ENCODE data around the gene ANKRD34A. TPM values are rescaled to one million over a fixed set of nuclear protein-coding genes. Genes with fewer than 3 reads are reported as not detected.

ANKRD34A gene
- total and polyA plus RNA-seq, 2 experiments from 2014 or later: 0.76 to 0.90 TPM

DNA sequence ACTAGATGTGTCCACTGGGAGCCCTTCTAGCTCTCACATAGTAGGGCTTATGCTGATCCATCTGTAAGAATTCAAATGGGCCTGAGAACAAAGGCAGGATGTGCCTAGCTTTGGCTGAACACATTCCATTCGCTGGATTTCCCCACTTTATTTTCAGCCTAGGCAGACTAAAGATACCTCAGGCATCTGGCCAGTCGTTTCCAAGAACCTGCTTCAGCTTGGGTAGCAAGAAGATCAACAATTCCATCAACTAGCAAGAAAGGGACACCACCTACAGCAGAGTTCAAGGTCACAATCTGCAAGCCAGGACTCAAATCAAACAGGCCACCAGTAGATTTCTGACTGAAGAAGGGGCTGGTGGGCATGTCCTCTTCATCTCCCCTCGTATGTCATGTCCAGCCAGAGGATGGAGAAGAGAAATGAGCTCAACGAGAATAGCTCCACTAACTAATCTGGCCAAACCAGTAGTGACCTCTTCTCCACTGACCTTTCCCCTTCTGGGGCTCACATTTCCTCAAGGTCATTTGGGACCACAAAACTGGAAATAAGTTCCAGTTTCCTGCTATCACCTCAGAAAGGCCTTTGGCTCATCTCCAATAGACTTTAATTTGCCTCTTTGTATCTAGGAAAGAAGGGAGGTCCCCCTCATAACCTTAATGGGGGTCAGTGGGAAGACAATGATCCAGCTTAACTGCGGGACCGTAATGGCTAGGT lies 17.8 kb upstream of the ANKRD34A start:
- Histone ChIP-seq H4K20me1 (ENCODE audit: insufficient read depth, poor library complexity, severe bottlenecking) (no peaks in the 10 kb centered on the region), H3K79me2 (no peaks in the 10 kb centered on the region), H3K9me3 (ENCODE audit: low read depth) (no peaks in the 10 kb centered on the region), H3K4me1 (ENCODE audit: insufficient read depth) (peaks cover 21% of the 10 kb centered on the region), H3K4me2 (no peak overlapping the region), H2AFZ (no peak overlapping the region), H3K27me3 (no peaks in the 10 kb centered on the region), H3K9me2 (replicated peaks; ENCODE audit: insufficient read depth) (no peaks in the 10 kb centered on the region), H3K36me3 (replicated peaks; ENCODE audit: insufficient read depth, low read depth) (no peaks in the 10 kb centered on the region), H3K27ac (no peak overlapping the region), H3K4me3 (no peak overlapping the region)
- TF ChIP-seq, protein P1, sequence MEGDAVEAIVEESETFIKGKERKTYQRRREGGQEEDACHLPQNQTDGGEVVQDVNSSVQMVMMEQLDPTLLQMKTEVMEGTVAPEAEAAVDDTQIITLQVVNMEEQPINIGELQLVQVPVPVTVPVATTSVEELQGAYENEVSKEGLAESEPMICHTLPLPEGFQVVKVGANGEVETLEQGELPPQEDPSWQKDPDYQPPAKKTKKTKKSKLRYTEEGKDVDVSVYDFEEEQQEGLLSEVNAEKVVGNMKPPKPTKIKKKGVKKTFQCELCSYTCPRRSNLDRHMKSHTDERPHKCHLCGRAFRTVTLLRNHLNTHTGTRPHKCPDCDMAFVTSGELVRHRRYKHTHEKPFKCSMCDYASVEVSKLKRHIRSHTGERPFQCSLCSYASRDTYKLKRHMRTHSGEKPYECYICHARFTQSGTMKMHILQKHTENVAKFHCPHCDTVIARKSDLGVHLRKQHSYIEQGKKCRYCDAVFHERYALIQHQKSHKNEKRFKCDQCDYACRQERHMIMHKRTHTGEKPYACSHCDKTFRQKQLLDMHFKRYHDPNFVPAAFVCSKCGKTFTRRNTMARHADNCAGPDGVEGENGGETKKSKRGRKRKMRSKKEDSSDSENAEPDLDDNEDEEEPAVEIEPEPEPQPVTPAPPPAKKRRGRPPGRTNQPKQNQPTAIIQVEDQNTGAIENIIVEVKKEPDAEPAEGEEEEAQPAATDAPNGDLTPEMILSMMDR (IDR thresholded peaks at IDR 0.05; ENCODE audit: poor library complexity): no peak
- TF ChIP-seq EZH2 (IDR thresholded peaks at IDR 0.05; ENCODE audit: borderline replicate concordance) (no peak), EZH2phosphoT487 (IDR thresholded peaks at IDR 0.05; ENCODE audit: low read depth, severe bottlenecking, unreplicated experiment) (no peak)
- WGBS (ENCODE audit: low lambda C conversion rate, missing lambda C conversion rate): 85% methylated on average over 6 of the region's 6 CpGs
- DNase-seq (ENCODE audit: low spot score): no peak

GRCh38 chr1:145980457-145980994 lies 16.2 kb upstream of the ANKRD34A start:
- no peaks in the 10 kb centered on the region for H3K9me2 ChIP-seq (replicated peaks; ENCODE audit: insufficient read depth)
- 100% methylated on average over 1 of the region's 1 CpG for WGBS (ENCODE audit: low lambda C conversion rate, missing lambda C conversion rate)
- H3K4me3 ChIP-seq: no peak overlapping the region
- H3K4me1 ChIP-seq (ENCODE audit: insufficient read depth): peaks cover 21% of the 10 kb centered on the region
- H3K79me2 ChIP-seq: no peaks in the 10 kb centered on the region
- DNase-seq (ENCODE audit: low spot score): no peak
- peak overlapping the region; percentile 52 for H3K4me2 ChIP-seq
- no peak overlapping the region for H2AFZ ChIP-seq
- no peaks in the 10 kb centered on the region for H3K36me3 ChIP-seq (replicated peaks; ENCODE audit: insufficient read depth, low read depth)
- peak overlapping the region; percentile 90 for H3K27ac ChIP-seq
- H3K27me3 ChIP-seq: no peaks in the 10 kb centered on the region
- TF ChIP-seq EZH2phosphoT487 (IDR thresholded peaks at IDR 0.05; ENCODE audit: low read depth, severe bottlenecking, unreplicated experiment): no peak
- TF ChIP-seq EZH2 (IDR thresholded peaks at IDR 0.05; ENCODE audit: borderline replicate concordance): no peak
- TF ChIP-seq, protein P1 (IDR thresholded peaks at IDR 0.05; ENCODE audit: poor library complexity): no peak
- H4K20me1 ChIP-seq (ENCODE audit: insufficient read depth, poor library complexity, severe bottlenecking): no peaks in the 10 kb centered on the region
- H3K9me3 ChIP-seq (ENCODE audit: low read depth): no peaks in the 10 kb centered on the region

GRCh38 chr1:145979746-145980456 lies 15.5 kb upstream of the ANKRD34A start:
- Histone ChIP-seq H4K20me1 (ENCODE audit: insufficient read depth, poor library complexity, severe bottlenecking) (no peaks in the 10 kb centered on the region), H3K27me3 (no peaks in the 10 kb centered on the region), H3K4me3 (no peak overlapping the region), H3K9me2 (replicated peaks; ENCODE audit: insufficient read depth) (no peaks in the 10 kb centered on the region), H3K27ac (peak overlapping the region; percentile 90), H2AFZ (no peak overlapping the region), H3K9me3 (ENCODE audit: low read depth) (no peaks in the 10 kb centered on the region), H3K79me2 (no peaks in the 10 kb centered on the region), H3K4me2 (peak overlapping the region; percentile 52), H3K36me3 (replicated peaks; ENCODE audit: insufficient read depth, low read depth) (no peaks in the 10 kb centered on the region), H3K4me1 (ENCODE audit: insufficient read depth) (peaks cover 21% of the 10 kb centered on the region)
- no peak for DNase-seq (ENCODE audit: low spot score)
- TF ChIP-seq, protein P1 (IDR thresholded peaks at IDR 0.05; ENCODE audit: poor library complexity): no peak
- TF ChIP-seq EZH2 (IDR thresholded peaks at IDR 0.05; ENCODE audit: borderline replicate concordance) (no peak), EZH2phosphoT487 (IDR thresholded peaks at IDR 0.05; ENCODE audit: low read depth, severe bottlenecking, unreplicated experiment) (no peak)
- 62% methylated on average over 7 of the region's 7 CpGs for WGBS (ENCODE audit: low lambda C conversion rate, missing lambda C conversion rate)
